Measurements from ENCODE around the gene UTF1. TPM values are rescaled to one million over a fixed set of nuclear protein-coding genes. Genes with fewer than 3 reads are reported as not detected.

UTF1 gene
- total RNA-seq, 1 donor from 2014 or later, result not detected

GRCh38 chr10:133196936-133197758 lies 32.9 kb upstream of the UTF1 start:
- intact Hi-C loops (cut with micrococcal nuclease), result no loop called here

GRCh38 chr10:133197786-133198185 lies 32.2 kb upstream of the UTF1 start:
- intact Hi-C loops (cut with micrococcal nuclease), result no loop called here

GRCh38 chr10:133198206-133198605 lies 31.8 kb upstream of the UTF1 start:
- intact Hi-C loops (cut with micrococcal nuclease), result no loop called here

- intact Hi-C loops (cut with micrococcal nuclease), result no loop called here
These were observed 31.2 kb upstream of the UTF1 start for GRCh38 chr10:133198621-133199487.

GRCh38 chr10:133199488-133199885 lies 30.5 kb upstream of the UTF1 start:
- intact Hi-C loops (cut with micrococcal nuclease), result no loop called here

- intact Hi-C loops (cut with micrococcal nuclease), result no loop called here
These were observed 29.9 kb upstream of the UTF1 start for GRCh38 chr10:133199992-133200611.

- intact Hi-C loops (cut with micrococcal nuclease), result no loop called here
These were observed 29.4 kb upstream of the UTF1 start for GRCh38 chr10:133200621-133201031.

- intact Hi-C loops (cut with micrococcal nuclease), result no loop called here
These were observed 28.7 kb upstream of the UTF1 start for GRCh38 chr10:133201151-133201947.

GRCh38 chr10:133201948-133202725 lies 27.9 kb upstream of the UTF1 start:
- intact Hi-C loops (cut with micrococcal nuclease), result no loop called here

- intact Hi-C loops (cut with micrococcal nuclease), result no loop called here
These were observed 27.0 kb upstream of the UTF1 start for GRCh38 chr10:133202778-133203651.

- intact Hi-C loops (cut with micrococcal nuclease), result no loop called here
These were observed 26.3 kb upstream of the UTF1 start for GRCh38 chr10:133203652-133204195.

GRCh38 chr10:133204226-133205015 lies 25.6 kb upstream of the UTF1 start:
- intact Hi-C loops (cut with micrococcal nuclease), result no loop called here

GRCh38 chr10:133205146-133205545 lies 24.9 kb upstream of the UTF1 start:
- intact Hi-C loops (cut with micrococcal nuclease), result no loop called here

GRCh38 chr10:133206356-133207040 lies 23.5 kb upstream of the UTF1 start:
- intact Hi-C loops (cut with micrococcal nuclease), result no loop called here

- intact Hi-C loops (cut with micrococcal nuclease), result no loop called here
These were observed 22.9 kb upstream of the UTF1 start for GRCh38 chr10:133207041-133207600.

GRCh38 chr10:133207627-133208026 lies 22.4 kb upstream of the UTF1 start:
- intact Hi-C loops (cut with micrococcal nuclease), result no loop called here

- intact Hi-C loops (cut with micrococcal nuclease), result no loop called here
These were observed 21.6 kb upstream of the UTF1 start for GRCh38 chr10:133208466-133208865.

All from T-helper 2 cell treated with Interferon-gamma antibody and Interleukin-4, amounts not matched to agents 100 ng/mL and 5 ng/mL, for 36 hours (primary cell).